Caco-2 (cell line): ENCODE data around the gene CAMK4. TPM values are rescaled to one million over a fixed set of nuclear protein-coding genes. Genes with fewer than 3 reads are reported as not detected.

ENCODE experiments used
- BruUV-seq: library from RNA; stranded (reverse); fragments of 400-500 nt; replicated peaks from 2 replicates; lab custom pipeline; 2021; lab: Mats Ljungman, UMichigan
- CTCF ChIA-PET: fragments of 300-600 bp; sonication (Branson Sonifier 250); formaldehyde crosslinking; loops from one replicate; lab custom pipeline; 2022; ENCODE audit warnings: antibody characterized with exemption; lab: Charles Lee
- POLR2A ChIA-PET: fragments of 300-600 bp; sonication (Branson Sonifier 250); formaldehyde crosslinking; loops from one replicate; lab custom pipeline; 2022; ENCODE audit warnings: antibody characterized with exemption; lab: Charles Lee
- DNase-seq, 2 experiments: peaks; one replicate each; pipeline versions ENCODE4 v3.0.0 to v3.0.0-alpha.2; 2020 to 2022
- H3K27me3 ChIP-seq: replicated peaks from 2 replicates; pipeline ENCODE4 v1.6.0; 2011; ENCODE audit warnings: low read length; ENCODE audit not compliant: control insufficient read depth, insufficient read depth
- H3K36me3 ChIP-seq: 2 replicates; pipeline ENCODE4 v1.5.1; 2011; ENCODE audit warnings: low read length; ENCODE audit not compliant: control insufficient read depth, insufficient read depth
- H3K4me1 ChIP-seq: fragments of 250-450 bp; sonication (Bioruptor Pico); 2 replicates; pipeline ENCODE4 v1.5.1; 2020; ENCODE audit warnings: mild to moderate bottlenecking
- H3K4me3 ChIP-seq: 2 replicates; pipeline ENCODE4 v1.5.1; 2011; ENCODE audit warnings: low read depth, mild to moderate bottlenecking, control low read depth, low read length
- H3K9me3 ChIP-seq: fragments of 250-450 bp; sonication (Bioruptor Pico); 2 replicates; pipeline ENCODE4 v1.5.1; 2020; ENCODE audit warnings: mild to moderate bottlenecking, moderate library complexity
- H3K27ac Mint-ChIP-seq: one replicate; pipeline ENCODE4 v1.8.0; 2022; ENCODE audit warnings: mixed read lengths; ENCODE audit not compliant: unreplicated experiment
- H3K27me3 Mint-ChIP-seq: one replicate; pipeline ENCODE4 v1.8.0; 2022; ENCODE audit warnings: mixed read lengths; ENCODE audit not compliant: insufficient read depth, unreplicated experiment
- H3K36me3 Mint-ChIP-seq: one replicate; pipeline ENCODE4 v1.8.0; 2022; ENCODE audit warnings: mild to moderate bottlenecking, mixed read lengths; ENCODE audit not compliant: insufficient read depth, unreplicated experiment
- H3K4me1 Mint-ChIP-seq: one replicate; pipeline ENCODE4 v1.8.0; 2022; ENCODE audit warnings: low read depth, mixed read lengths; ENCODE audit not compliant: unreplicated experiment
- H3K4me3 Mint-ChIP-seq: one replicate; pipeline ENCODE4 v1.8.0; 2022; ENCODE audit warnings: mild to moderate bottlenecking, moderate library complexity, mixed read lengths; ENCODE audit not compliant: unreplicated experiment
- H3K9me3 Mint-ChIP-seq: one replicate; pipeline ENCODE4 v1.8.0; 2022; ENCODE audit warnings: mixed read lengths; ENCODE audit not compliant: unreplicated experiment
- CTCF ChIP-seq, 2 experiments: fragments of 200-600 bp in 1 of 2; IDR thresholded peaks; 1 replicate in 1 of 2; 2 replicates in 1 of 2; pipeline versions ENCODE4 v1.5.1 to v1.8.0; 2011 to 2022; ENCODE audit warnings: antibody characterized with exemption in 1 of 2, control low read depth in 1 of 2, inconsistent platforms in 1 of 2, low read depth in 1 of 2, low read length in 1 of 2, mild to moderate bottlenecking in 1 of 2, moderate library complexity in 1 of 2; ENCODE audit not compliant: insufficient read depth in 1 of 2, severe bottlenecking in 1 of 2, unreplicated experiment in 1 of 2
- intact Hi-C: fragments of 100-400 bp; cut with micrococcal nuclease; formaldehyde crosslinking; loops from one replicate; pipeline ENCODE4 v1.10.0; 2022; ENCODE audit not compliant: unreplicated experiment
- total RNA-seq: library from RNA; stranded (reverse); gene quantifications from 2 replicates; pipeline ENCODE4 v1.2.3, GENCODE V29; 2022

Gene CAMK4
- total RNA-seq, 1 experiment from 2014 or later: not detected

GRCh38 chr5:111509119-111509518 is 284.9 kb downstream of the CAMK4 start:
- Histone ChIP-seq H3K4me1 (peaks cover 40% of the 10 kb centered on the region), H3K36me3 (no peaks in the 10 kb centered on the region), H3K27me3 (no peaks in the 10 kb centered on the region), H3K4me3 (no peak overlapping the region), H3K9me3 (no peaks in the 10 kb centered on the region)
- Mint-ChIP-seq H3K4me3 (peak overlapping the region; percentile 95), H3K27me3 (no peaks in the 10 kb centered on the region), H3K36me3 (peaks cover 38% of the 10 kb centered on the region), H3K9me3 (no peaks in the 10 kb centered on the region), H3K27ac (no peak overlapping the region), H3K4me1 (peaks cover 47% of the 10 kb centered on the region)
- intact Hi-C loops: no loop called here
- DNase-seq: no peak
- BruUV-seq: no TSS peak
- ChIA-PET CTCF (no interaction called here), POLR2A (no interaction called here)
- TF ChIP-seq CTCF (IDR thresholded peaks at IDR 0.05; ENCODE audit: insufficient read depth in 1 of 2, low read depth in 1 of 2, low read length in 1 of 2, severe bottlenecking in 1 of 2, unreplicated experiment in 1 of 2): no peak

DNA sequence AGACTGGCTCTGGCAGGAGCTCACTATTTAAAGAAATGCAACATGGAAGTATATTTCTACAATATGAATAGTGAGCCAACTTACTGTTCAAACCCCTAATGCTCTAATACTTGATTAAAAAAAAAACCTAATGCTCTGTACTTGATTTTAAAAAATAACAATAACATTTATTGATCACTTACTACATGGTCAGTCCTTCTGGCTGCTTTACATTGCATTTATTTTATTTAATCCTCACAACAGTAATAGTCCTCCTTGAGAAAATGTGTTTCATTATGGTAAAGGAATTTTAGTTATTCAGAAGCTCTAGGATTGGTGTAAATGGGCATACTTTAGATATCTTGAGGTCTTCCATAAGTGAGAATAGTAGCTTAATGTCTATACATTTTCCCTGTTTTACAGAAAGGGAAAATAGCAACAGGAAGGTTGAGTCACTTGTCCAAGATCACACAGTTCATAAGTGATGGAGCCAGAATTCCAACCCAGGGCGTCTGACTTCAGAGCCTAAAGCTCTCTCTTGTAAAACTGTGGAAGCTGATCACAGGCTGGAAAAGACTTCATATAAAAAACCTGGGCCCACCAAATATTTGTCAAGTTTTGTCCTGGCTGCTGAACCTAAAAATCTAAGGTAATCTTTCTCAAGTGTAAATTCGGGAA is 287.1 kb downstream of the CAMK4 start:
- H3K36me3 ChIP-seq: no peaks in the 10 kb centered on the region
- H3K9me3 ChIP-seq: no peaks in the 10 kb centered on the region
- intact Hi-C loops: loop anchor here (10.0 kb wide), 1 partner anchor 713 kb away; no protein-coding TSS in a partner anchor
- peak overlapping the region; percentile 95 for H3K4me3 Mint-ChIP-seq
- H3K9me3 Mint-ChIP-seq: no peaks in the 10 kb centered on the region
- peak overlapping the region; percentile 95 for H3K27ac Mint-ChIP-seq
- peaks cover 46% of the 10 kb centered on the region for H3K4me1 ChIP-seq
- CTCF ChIA-PET: no interaction called here
- TSS peak; percentile 45 for BruUV-seq
- no peaks in the 10 kb centered on the region for H3K27me3 Mint-ChIP-seq
- no peak for DNase-seq
- TF ChIP-seq CTCF (IDR thresholded peaks at IDR 0.05; ENCODE audit: insufficient read depth in 1 of 2, low read depth in 1 of 2, low read length in 1 of 2, severe bottlenecking in 1 of 2, unreplicated experiment in 1 of 2): no peak
- H3K4me3 ChIP-seq: peak overlapping the region; percentile 68
- H3K27me3 ChIP-seq: no peaks in the 10 kb centered on the region
- H3K36me3 Mint-ChIP-seq: peaks cover 24% of the 10 kb centered on the region
- POLR2A ChIA-PET: interaction anchor here (0.9 to 1.9 kb wide), 2 partner anchors 20 to 649 kb away, joined by 4 to 8 read pairs; no protein-coding TSS in a partner anchor
- H3K4me1 Mint-ChIP-seq: peaks cover 52% of the 10 kb centered on the region

GRCh38 chr5:111511831-111512374 is 287.7 kb downstream of the CAMK4 start:
- Histone ChIP-seq H3K9me3 (no peaks in the 10 kb centered on the region), H3K4me3 (peak overlapping the region; percentile 68), H3K36me3 (no peaks in the 10 kb centered on the region), H3K4me1 (peaks cover 46% of the 10 kb centered on the region), H3K27me3 (no peaks in the 10 kb centered on the region)
- Mint-ChIP-seq H3K4me1 (peaks cover 52% of the 10 kb centered on the region), H3K9me3 (no peaks in the 10 kb centered on the region), H3K27me3 (no peaks in the 10 kb centered on the region), H3K27ac (peak overlapping the region; percentile 95), H3K4me3 (peak overlapping the region; percentile 95), H3K36me3 (peaks cover 18% of the 10 kb centered on the region)
- BruUV-seq: no TSS peak
- ChIA-PET CTCF (no interaction called here), POLR2A (interaction anchor here (0.9 to 1.9 kb wide), 2 partner anchors 19 to 649 kb away, joined by 4 to 8 read pairs; no protein-coding TSS in a partner anchor)
- intact Hi-C loops: loop anchor here (1.0 to 10.0 kb wide), 5 partner anchors 9 to 713 kb away; no protein-coding TSS in a partner anchor
- DNase-seq: no peak
- no peak for TF ChIP-seq CTCF (IDR thresholded peaks at IDR 0.05; ENCODE audit: insufficient read depth in 1 of 2, low read depth in 1 of 2, low read length in 1 of 2, severe bottlenecking in 1 of 2, unreplicated experiment in 1 of 2)
